Lung (tissue), 12 donors: ENCODE data around the gene CFAP45. TPM values are rescaled to one million over a fixed set of nuclear protein-coding genes. Genes with fewer than 3 reads are reported as not detected.
"Not testable (repeated sequence)": the region's sequence is repeated elsewhere in the genome, so short reads cannot be mapped to it uniquely, and the experiment has no call there.

Experiments
- ATAC-seq: fragments of 200-7000 bp; cut with Tn5 transposase; one replicate; pipeline ENCODE4 v1.9.1; 2020; ENCODE audit warnings: moderate number of reproducible peaks; ENCODE audit not compliant: insufficient read depth, low FRiP score
- DNase-seq, 3 donors: peaks; one replicate each; pipeline ENCODE4 v3.0.0-alpha.2; 2013 to 2017
- H3K27ac ChIP-seq, 2 donors: one replicate each; pipeline ENCODE4 v1.5.1; 2013; ENCODE audit warnings: mild to moderate bottlenecking in 2 of 2, moderate library complexity in 2 of 2, control low read depth in 1 of 2, inconsistent platforms in 1 of 2, low read depth in 1 of 2, low read length in 1 of 2
- H3K27me3 ChIP-seq, 3 donors: one replicate each; pipeline ENCODE4 v1.5.1; 2013; ENCODE audit warnings: low read length in 2 of 3; ENCODE audit not compliant: control insufficient read depth in 3 of 3, insufficient read depth in 3 of 3
- H3K36me3 ChIP-seq, 4 donors: one replicate each; pipeline ENCODE4 v1.5.1; 2013; ENCODE audit warnings: low read length in 4 of 4, mild to moderate bottlenecking in 1 of 4, moderate library complexity in 1 of 4; ENCODE audit not compliant: control insufficient read depth in 4 of 4, insufficient read depth in 4 of 4
- H3K4me1 ChIP-seq, 5 donors: one replicate each; pipeline ENCODE4 v1.5.1; 2013; ENCODE audit warnings: low read length in 5 of 5, mild to moderate bottlenecking in 2 of 5, moderate library complexity in 1 of 5; ENCODE audit not compliant: control insufficient read depth in 5 of 5, insufficient read depth in 5 of 5
- H3K4me3 ChIP-seq: one replicate; pipeline ENCODE4 v1.5.1; 2013; ENCODE audit warnings: mild to moderate bottlenecking, control low read depth, moderate library complexity
- H3K9ac ChIP-seq, 2 donors: one replicate each; pipeline ENCODE4 v1.5.1; 2013; ENCODE audit warnings: low read length in 2 of 2, control low read depth in 1 of 2; ENCODE audit not compliant: insufficient read depth in 1 of 2
- H3K9me3 ChIP-seq, 4 donors: one replicate each; pipeline ENCODE4 v1.5.1; 2013; ENCODE audit warnings: low read length in 3 of 4, mild to moderate bottlenecking in 1 of 4, moderate library complexity in 1 of 4; ENCODE audit not compliant: control insufficient read depth in 4 of 4, insufficient read depth in 3 of 4
- WGBS, 2 donors: extraction: QIAGEN DNeasy Blood & Tissue Kit; methylation state at CpG; one replicate each; pipeline ENCODE4 v1.1.7; 2013; 5-methylcytosine and 5-hydroxymethylcytosine counted together
- polyA plus RNA-seq, 2 donors: library from polyadenylated mRNA; stranded (reverse); fragments of 200-250 nt; gene quantifications; one replicate each; pipeline ENCODE4 v1.2.1, GENCODE V29; 2013
- total RNA-seq, 2 donors: library from RNA; depleted of rRNA in 1 of 2; stranded (reverse); fragments of >200 nt in 1 of 2; gene quantifications; one replicate each; pipeline ENCODE4 v1.2.1, GENCODE V29; 2014 to 2021
- TF ChIP-seq, protein P1 (sequence below): IDR thresholded peaks from 2 replicates; pipeline ENCODE4 v1.5.1; 2012; ENCODE audit warnings: mild to moderate bottlenecking; ENCODE audit errors: control extremely low read depth, extremely low read depth
- donor health status: control.
- donor health status: control.
- donor health status: Bipolar disorder and iron deficiency.
- donor health status: healthy.
- donor health status: DM: yes; HTN: yes; CAD: no.

Gene CFAP45
- total and polyA plus RNA-seq, 4 donors = 9.4 to 29.5 (median 13.1) TPM

DNA sequence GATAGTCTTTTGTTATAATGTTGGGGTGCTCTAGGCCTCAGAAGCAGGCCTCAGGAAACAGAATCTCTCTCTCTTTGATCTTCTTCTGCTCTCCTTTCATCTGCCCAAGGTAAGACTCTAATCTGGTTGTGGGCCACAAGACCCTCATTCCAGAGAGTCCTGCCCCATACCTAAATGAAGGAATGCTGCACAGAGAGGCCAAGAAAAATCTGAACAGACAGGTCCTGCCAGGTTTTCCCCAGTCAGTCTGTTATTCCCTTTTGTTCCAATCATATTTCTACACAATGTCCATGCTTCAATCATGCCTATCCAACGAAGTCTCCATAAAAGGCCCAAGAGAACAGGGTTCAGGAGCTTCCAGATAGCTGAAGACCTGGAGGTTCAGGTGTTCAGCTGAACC is 7.0 kb upstream of the CFAP45 start:
- TF ChIP-seq, protein P1, sequence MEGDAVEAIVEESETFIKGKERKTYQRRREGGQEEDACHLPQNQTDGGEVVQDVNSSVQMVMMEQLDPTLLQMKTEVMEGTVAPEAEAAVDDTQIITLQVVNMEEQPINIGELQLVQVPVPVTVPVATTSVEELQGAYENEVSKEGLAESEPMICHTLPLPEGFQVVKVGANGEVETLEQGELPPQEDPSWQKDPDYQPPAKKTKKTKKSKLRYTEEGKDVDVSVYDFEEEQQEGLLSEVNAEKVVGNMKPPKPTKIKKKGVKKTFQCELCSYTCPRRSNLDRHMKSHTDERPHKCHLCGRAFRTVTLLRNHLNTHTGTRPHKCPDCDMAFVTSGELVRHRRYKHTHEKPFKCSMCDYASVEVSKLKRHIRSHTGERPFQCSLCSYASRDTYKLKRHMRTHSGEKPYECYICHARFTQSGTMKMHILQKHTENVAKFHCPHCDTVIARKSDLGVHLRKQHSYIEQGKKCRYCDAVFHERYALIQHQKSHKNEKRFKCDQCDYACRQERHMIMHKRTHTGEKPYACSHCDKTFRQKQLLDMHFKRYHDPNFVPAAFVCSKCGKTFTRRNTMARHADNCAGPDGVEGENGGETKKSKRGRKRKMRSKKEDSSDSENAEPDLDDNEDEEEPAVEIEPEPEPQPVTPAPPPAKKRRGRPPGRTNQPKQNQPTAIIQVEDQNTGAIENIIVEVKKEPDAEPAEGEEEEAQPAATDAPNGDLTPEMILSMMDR = no peak
- no peak for ATAC-seq
- Histone ChIP-seq H3K36me3 (no peaks in the 10 kb centered on the region), H3K27ac (no peak overlapping the region), H3K27me3 (no peaks in the 10 kb centered on the region), H3K9me3 (no peaks in the 10 kb centered on the region), H3K4me3 (no peak overlapping the region), H3K9ac (no peak overlapping the region), H3K4me1 (peaks cover 4 to 30% (median 18%) of the 10 kb centered on the region in 5 donors)
- no peak for DNase-seq
- 68 to 71% methylated on average over 1 of the region's 1 CpG for WGBS, 2 donors

DNA sequence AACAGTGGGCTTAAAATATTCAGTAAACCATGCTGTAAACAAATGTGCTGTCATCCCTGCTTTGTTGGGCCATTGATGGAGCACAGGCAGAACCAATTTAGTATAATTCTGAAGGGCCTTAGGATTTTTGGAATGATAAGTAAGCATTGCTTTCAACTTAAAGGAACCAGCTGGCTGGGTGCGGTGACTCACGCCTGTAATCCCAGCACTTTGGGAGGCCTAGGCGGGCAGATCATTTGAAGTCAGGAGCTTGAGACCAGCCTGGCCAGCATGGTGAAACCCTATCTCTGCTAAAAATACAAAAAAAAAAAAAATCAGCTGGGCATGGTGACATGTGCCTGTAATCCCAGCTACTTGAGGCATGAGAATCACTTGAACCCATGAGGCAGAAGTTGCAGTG is 4.1 kb upstream of the CFAP45 start:
- WGBS, 2 donors = 66 to 76% methylated on average over 3 of the region's 3 CpGs
- ATAC-seq = not testable (repeated sequence)

DNA sequence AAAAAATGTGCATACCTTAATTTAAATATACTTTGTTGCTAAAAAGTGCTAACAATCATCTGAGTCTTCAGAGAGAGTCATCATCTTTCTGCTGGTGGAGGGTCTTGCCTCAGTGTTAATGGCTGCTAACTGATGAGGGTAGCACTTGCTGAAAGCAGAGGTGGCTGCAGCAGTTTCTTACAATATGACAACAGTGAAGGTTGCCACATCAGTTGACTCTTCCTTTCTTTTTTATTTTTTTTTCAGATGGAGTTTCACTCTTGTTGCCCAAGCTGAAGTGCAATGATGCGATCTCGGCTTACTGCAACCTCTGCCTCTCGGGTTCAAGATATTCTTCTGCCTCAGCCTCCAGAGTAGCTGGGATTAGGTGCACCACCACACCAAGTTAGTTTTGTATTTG is 2.6 kb upstream of the CFAP45 start:
- no peak overlapping the region for H3K9ac ChIP-seq
- no peak overlapping the region for H3K4me3 ChIP-seq
- H3K27ac ChIP-seq = no peak overlapping the region
- 39 to 84% methylated on average over 3 of the region's 3 CpGs for WGBS, 2 donors
- TF ChIP-seq, protein P1 = no peak
- ATAC-seq (no peak), DNase-seq (no peak)
- no peaks in the 10 kb centered on the region for H3K9me3 ChIP-seq
- peaks cover 0 to 12% (median 4%) of the 10 kb centered on the region in 5 donors for H3K4me1 ChIP-seq
- H3K36me3 ChIP-seq = no peaks in the 10 kb centered on the region
- H3K27me3 ChIP-seq = no peaks in the 10 kb centered on the region

More for the DNA sequence above, 4.1 kb upstream of the CFAP45 start:
- not testable (repeated sequence) for H3K27me3 ChIP-seq, H3K9ac ChIP-seq, DNase-seq, H3K36me3 ChIP-seq, H3K4me3 ChIP-seq, H3K9me3 ChIP-seq, H3K27ac ChIP-seq
- peaks cover 0 to 15% (median 10%) of the 10 kb centered on the region in 5 donors for H3K4me1 ChIP-seq

DNA sequence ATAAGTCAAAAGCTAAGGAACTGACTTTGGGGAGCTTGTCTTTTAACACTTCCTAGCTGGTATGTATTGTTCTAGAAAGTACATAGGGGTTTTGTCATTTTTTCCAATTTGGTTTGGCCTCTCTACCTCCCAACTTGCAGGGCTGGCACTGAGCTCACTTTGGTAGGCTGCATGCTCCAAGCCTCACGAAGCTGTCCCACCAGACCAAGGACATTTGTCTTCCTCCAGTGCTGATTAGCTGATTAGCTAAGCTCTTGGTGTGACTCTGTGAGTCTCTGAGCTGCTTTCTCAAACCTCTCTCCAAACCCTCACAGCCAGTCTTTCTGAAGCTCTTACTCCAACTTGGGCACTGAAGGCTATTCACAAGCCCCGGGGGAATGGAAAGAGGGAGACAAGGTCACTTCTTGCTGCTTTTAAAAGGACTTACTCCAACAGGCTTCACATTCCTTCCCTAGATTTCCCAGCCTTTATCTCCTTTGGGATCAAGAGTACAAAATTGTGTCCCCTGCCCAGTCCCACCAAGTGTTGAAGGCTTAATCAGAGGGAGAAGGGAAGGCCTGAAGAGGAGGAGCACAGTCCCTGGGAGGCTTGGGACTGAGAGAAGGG is 893 bp upstream of the CFAP45 start:
- H3K9ac ChIP-seq = no peak overlapping the region
- peak overlapping the region in 1 of 2 donors; percentile 81 for H3K27ac ChIP-seq
- 72 to 92% methylated on average over 2 of the region's 2 CpGs for WGBS, 2 donors
- no peaks in the 10 kb centered on the region for H3K9me3 ChIP-seq
- DNase-seq (peak in 1 of 3 donors; percentile 30), ATAC-seq (no peak)
- peaks cover 0 to 23% (median 14%) of the 10 kb centered on the region in 5 donors for H3K4me1 ChIP-seq
- H3K27me3 ChIP-seq = no peaks in the 10 kb centered on the region
- no peak overlapping the region for H3K4me3 ChIP-seq
- TF ChIP-seq, protein P1 = no peak
- H3K36me3 ChIP-seq = no peaks in the 10 kb centered on the region

DNA sequence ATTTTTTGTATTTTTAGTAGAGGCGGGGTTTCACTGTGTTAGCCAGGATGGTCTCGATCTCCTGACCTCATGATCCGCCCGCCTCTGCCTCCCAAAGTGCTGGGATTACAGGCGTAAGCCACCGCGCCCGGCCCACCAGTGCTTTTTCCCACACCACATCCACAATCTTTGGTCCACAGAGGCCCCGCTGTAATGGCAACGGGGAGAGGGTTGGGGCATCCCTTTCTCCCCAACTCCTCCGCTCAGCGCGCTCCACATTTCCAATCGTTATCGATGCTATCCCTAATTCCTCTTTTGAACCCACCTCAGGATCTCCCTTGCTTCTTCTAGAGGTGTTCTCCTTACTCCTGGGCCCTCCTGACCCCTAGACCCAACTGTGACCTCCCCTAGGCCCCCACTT is 331 bp downstream of the CFAP45 start:
- ATAC-seq, DNase-seq, H3K9me3 ChIP-seq, H3K9ac ChIP-seq, H3K36me3 ChIP-seq, H3K4me3 ChIP-seq, H3K27me3 ChIP-seq: not testable (repeated sequence)
- Histone ChIP-seq H3K27ac (peak overlapping the region in 1 of 2 donors; percentile 85), H3K4me1 (peaks cover 4 to 24% (median 15%) of the 10 kb centered on the region in 5 donors)
- 92 to 93% methylated on average over 13 of the region's 15 CpGs for WGBS, 2 donors
